ENCODE data around the gene MVB12B.

DNA sequence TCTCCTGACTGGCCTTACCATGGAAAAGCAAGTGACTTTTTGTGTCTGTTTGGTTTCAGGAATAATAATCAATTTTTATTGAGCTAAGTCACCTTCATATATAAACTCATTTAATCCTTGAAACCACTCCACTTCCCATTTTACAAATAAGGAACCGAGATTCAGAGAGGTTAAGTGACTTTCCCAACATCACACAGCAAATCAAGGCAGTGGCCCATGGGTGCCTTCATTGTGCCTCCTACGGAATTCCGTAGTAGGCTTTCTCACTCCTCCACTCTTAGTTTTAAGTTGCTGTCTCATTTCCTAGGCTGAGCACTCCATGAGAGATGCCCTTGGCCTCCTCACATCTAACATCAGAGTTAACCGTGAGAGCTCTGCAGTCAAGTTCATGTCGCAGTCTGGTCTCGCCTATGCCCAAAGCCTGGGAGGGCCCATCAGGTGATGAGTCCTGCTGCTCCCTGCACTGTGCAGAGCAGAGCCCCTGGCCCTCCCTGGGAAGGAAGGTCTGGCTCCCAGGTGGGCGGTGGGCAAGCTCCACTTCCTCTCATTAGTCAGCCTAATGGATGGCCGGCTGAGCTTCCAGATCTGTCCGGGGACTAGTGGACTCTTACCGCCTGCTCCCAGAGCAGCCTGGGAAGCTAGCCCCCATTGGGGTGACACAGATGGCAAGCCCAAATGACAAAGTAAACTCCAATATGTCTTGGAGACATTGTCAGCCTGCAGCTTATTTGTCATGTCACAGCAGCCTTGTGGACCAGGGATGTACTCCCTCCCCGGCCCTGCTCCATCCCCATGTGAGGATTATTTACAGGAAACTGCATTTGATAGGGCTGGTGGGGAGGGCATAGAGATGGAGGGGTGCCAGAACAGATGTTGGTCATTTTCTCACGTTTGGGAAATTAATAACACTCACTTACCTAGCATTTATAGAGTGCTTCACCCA is 123.4 kb downstream of the MVB12B start:
- TF ChIP-seq, protein P1, sequence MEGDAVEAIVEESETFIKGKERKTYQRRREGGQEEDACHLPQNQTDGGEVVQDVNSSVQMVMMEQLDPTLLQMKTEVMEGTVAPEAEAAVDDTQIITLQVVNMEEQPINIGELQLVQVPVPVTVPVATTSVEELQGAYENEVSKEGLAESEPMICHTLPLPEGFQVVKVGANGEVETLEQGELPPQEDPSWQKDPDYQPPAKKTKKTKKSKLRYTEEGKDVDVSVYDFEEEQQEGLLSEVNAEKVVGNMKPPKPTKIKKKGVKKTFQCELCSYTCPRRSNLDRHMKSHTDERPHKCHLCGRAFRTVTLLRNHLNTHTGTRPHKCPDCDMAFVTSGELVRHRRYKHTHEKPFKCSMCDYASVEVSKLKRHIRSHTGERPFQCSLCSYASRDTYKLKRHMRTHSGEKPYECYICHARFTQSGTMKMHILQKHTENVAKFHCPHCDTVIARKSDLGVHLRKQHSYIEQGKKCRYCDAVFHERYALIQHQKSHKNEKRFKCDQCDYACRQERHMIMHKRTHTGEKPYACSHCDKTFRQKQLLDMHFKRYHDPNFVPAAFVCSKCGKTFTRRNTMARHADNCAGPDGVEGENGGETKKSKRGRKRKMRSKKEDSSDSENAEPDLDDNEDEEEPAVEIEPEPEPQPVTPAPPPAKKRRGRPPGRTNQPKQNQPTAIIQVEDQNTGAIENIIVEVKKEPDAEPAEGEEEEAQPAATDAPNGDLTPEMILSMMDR (IDR thresholded peaks at IDR 0.05; ENCODE audit: low read depth, low read length): no peak
- TF ChIP-seq MYC (IDR thresholded peaks at IDR 0.05; ENCODE audit: low read depth, low read length): no peak
